ENCODE results near the gene LCN2.
"Not testable (repeated sequence)": the region's sequence is repeated elsewhere in the genome, so short reads cannot be mapped to it uniquely, and the experiment has no call there.

The LCN2 gene

DNA sequence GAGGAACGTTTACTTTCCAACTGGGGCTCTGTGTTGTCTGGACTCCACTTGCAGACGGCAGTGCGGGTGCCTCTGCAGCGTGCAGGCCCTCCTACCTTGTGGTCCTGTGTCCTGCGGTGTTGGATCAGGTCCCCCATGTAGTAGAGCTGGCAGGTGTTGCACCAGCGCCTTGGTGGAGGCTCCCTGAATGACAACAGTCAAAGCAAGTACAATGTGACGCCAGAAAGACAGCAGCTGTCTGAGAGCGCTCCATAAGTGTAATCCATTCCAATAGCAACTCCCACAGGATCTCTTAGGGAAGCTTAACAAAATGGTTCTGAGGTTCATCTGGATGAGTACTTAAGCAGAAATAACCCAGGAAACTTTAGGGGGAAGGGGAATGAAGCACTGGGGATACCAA, 20.7 kb downstream of the LCN2 start:
- DNase-seq = no peak

DNA sequence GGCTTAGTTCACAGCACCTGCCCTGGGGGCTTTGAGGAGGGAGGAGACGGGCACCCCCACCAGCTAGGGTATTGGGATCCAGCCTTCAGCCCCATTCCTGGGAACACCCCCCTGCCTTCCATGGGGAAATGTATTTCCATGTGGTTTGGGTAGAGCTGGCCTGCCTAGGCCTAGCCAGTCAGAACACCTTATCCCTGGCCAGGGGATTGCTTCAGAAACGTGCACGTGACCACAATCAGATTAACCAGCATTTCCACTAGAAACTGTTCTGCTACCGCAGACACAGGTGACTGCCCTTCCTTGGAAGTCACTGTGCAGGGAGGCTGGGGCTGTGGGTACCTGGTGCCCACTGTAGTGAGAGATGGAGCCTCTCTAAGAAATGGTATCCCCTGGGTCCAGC, 24.8 kb downstream of the LCN2 start:
- no peak for DNase-seq

DNA sequence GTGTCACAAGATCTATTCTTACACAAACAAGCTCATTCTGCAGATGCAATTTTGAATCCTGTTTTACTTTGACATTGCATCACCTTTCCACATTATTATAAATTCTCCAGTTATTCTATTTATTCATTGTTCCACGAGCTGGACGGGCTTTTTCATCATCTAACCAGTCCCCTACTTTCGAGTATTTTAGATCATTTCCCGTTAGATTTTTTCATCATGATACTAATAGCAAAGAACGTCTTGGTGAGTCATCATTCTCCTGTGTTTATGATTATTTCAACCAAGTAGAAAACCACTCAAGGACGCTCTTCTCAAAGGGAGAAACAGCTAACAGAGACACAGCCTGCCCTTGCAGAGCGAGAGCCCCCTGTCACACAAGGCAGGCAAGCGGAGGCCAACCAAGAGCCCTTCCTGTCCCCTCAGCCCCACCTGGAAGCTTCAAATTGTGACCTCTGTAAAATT, 25.9 kb downstream of the LCN2 start:
- DNase-seq = no peak

DNA sequence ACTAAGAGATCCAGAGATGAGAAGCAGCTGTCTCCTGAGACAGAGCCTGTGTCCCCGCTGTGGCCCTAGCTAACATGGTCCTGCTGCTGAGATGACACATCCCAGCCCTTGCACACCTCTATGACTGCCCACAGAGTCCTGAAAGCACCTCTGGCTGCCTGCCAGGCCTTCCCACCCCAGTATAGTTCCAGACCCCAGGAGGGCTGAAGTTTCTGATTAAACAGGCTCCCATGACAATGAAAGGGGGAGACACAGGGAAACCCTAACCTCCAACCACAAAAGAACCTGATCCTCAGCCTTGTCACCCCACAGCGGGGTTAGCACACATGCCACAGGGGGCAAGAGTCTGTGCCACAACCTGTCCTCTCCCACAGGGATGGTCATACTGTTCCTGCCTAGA, 26.5 kb downstream of the LCN2 start:
- no peak for DNase-seq

DNA sequence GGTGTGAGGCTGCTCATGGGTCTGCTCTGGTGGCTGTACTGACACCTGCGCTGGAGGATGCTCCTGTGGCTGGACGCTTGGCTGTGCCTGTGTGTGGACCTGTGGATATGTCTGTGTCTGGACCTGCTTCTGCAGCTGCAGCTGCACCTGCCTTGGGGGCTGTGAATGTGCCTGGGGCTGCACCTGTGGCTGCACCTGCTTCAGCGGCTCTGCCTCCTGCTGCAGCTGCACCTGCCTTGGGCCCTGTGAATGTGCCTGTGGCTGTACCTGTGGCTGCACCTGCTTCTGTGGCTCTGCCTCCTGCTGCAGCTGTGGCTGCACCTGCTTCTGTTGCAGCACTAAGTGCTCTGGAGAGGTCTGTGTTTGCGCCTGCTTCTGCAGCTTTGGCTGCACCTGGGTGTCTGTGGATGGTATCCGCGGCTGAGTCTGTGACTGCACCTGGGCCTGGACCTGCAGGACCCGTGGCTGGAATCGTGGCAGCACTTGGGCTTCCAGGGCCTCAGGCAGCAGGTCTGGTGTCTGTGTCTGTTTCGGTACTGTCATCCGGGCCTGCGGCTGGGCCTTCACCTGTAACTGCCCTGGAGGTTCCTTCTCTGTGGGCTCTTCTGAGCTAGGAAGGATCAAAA, 29.7 kb downstream of the LCN2 start:
- DNase-seq = no peak

DNA sequence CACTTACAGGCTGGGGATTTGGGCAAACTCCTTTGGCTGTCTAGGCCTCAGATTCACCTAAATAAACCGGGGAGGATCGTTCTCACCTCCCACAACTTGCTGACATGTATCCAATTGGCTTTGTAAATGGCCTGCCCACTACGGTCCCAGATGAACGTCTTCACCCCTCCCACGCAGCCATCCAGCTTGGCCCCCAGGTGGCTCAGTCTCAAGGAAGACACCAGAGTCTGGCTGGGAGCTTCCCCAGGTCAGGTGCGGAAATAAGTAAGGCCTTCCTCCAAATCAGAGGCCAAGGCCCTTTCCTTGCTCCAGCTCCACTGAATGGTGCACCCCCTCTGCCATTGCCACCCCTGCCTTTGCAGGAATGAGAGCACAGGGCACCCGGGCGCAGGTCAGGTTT, 30.7 kb downstream of the LCN2 start:
- no peak for DNase-seq

DNA sequence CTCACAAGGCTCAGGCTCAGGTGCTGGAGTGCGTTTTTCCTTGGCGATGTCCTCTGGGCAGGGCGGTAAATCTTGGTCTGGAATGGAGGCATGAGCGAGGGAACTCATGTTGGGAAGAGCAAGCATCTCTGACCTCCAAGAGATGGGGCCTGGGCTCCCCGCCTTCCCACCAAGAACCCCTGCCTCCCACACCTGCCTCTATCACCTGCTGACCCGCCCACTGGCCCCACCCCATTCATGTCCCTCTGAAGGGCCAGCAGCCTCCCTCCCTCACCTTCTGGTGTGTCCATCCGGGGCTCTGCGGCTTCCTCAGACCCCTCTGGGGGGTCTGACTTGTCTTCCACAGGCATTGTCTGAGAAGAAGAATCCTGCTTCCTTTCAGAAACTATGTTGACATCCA, 31.2 kb downstream of the LCN2 start:
- no peak for DNase-seq

DNA sequence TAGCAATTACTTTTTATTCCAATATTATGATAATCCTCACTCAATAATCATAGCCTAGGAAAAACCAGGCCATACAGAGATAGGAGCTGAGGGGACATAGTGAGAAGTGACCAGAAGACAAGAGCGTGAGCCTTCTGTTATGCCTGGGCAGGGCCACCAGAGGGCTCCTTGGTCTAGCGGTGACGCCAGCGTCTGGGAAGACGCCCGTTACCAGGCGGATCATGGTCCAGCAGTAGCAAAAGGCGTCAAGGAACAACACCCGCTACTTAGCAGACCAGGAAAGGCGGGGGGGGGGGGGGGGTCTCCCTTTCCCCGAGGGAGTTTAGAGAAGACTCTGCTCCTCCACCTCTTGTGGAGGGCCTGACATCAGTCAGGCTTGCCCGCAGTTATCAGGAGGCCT, 32.2 kb downstream of the LCN2 start:
- not testable (repeated sequence) for DNase-seq

DNA sequence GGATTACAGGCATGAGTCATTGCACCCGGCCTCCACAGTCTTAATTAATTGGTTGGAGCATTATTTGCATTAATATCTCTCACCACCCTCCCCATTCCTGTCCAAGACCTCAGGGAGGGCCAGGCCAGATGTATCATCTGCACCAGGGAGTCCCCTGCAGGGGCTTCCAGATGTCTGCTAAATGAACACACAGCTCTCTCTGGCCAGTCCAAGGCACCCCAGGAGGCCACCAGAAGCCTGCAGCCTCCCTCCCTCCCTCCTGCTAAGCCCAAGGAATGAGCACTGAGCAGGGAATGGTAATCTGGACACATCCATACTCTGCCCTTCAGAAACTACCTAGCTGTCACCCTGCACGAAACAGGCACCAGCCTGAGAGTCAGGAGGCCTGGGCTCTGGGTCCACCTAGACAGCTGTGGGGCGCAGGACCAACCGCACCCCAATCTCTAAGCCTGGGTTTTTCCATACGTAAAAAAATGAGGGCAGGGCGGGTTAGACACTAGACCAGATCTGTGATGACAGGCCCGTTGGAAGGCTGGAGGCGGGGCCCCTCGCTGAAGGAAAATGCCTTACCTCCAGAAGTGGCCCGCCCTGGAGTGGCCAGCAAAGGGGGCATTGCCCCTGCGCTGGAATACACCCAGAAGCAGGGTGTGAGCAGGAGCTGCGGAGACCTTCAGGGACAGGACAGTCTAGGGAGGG, 33.8 kb downstream of the LCN2 start:
- no peak for DNase-seq

DNA sequence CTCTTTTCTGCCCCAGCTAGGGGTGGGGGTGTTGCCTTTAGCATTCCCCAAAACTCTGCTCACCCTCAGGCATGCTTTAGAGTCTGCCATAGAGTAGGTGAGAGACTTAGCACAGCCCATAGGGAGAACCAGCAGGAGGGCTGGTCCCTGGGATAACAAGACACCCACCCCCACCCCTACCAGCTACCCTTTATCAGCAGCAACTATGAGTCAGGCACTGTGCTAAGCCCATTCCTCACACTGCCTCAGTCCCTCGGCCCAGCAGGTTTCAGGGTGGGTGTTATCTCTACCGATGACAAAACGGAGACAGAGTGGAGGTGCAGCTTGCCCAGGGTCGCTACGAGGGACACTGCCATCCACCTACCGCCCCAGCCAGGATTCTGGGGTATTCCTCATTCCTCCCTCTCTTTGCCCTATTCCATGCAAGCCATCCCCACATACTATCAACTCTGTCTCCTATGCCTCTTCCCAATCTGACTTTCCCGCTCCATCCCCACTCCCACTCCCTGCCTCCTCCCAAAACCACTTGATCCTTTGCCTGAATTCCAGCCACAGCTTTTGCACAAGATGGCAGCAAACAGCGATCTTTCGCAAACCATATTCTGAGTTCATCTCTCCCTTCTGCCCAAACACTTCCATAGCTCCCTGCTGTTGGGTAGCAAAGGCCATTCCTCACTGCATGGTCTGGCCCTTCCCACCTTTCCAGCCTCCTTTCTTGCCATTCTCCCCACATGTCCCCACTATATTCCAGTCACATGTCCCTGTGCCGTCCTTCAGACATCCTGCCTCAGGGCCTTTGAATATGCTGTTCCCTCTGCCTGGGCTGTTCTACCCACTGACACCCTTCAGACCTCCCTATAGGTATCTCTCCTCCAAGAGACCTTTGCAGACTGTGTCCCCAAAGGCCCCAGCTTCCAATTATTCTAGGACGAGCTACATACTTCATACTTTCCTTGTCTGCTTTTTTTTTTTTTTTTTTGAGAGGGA, 37.0 kb downstream of the LCN2 start:
- no peak for DNase-seq

DNA sequence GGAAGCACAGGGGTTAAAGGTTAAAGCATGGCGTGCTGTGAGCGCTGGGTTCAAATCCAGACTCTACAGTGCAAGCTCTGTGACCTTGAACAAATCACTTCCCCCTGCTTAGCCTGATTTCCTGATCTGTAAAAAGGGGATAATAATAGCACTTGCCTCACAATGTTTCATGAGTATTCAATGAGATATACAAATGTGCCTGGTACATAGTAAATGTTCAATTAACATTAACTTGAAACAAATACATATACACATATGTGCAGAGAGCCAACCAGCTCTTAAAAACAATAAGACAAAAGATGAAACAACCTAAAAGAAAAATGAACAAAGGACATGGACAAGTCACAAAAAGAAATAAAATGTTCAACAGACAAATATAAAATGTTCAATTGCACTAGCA, 38.1 kb downstream of the LCN2 start:
- no peak for DNase-seq

DNA sequence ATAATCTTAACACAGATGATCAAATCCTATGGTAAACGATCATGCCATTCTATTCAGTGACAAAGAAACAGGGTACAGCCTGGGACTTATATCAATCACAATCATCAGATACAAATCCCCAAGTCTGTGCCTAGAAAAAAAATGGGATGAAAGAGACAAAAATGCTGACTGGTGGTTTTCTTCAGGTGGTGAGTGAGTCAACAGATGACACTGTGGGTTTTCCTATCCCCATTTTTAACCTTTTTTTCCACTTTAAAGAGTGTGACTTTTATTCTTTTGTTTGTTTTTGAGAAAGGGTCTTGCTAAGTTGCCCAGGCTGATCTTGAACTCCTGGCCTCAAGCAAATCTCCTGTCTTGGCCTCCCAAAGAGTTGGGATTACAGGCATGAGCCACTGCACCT, 39.0 kb downstream of the LCN2 start:
- DNase-seq = no peak

DNA sequence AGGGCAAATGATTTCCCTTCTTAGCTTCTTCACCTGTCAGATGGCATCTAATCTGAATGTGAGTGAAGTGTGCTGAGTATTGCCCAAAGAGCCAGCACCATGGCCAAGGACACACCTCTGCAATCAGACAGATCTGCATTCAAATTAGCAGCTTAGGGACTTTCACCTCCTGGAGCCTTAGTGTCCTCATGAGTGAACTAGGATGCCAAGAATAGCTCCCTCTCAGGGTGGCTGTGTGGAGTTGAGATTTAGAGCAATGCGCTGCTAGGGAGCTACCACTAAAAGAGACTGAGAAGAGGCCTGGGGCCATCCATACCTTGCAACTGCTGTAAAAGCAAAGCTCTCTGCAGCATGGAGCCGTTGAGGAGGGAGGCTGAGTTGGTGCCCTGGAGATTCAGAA, 40.8 kb downstream of the LCN2 start:
- DNase-seq = no peak

DNA sequence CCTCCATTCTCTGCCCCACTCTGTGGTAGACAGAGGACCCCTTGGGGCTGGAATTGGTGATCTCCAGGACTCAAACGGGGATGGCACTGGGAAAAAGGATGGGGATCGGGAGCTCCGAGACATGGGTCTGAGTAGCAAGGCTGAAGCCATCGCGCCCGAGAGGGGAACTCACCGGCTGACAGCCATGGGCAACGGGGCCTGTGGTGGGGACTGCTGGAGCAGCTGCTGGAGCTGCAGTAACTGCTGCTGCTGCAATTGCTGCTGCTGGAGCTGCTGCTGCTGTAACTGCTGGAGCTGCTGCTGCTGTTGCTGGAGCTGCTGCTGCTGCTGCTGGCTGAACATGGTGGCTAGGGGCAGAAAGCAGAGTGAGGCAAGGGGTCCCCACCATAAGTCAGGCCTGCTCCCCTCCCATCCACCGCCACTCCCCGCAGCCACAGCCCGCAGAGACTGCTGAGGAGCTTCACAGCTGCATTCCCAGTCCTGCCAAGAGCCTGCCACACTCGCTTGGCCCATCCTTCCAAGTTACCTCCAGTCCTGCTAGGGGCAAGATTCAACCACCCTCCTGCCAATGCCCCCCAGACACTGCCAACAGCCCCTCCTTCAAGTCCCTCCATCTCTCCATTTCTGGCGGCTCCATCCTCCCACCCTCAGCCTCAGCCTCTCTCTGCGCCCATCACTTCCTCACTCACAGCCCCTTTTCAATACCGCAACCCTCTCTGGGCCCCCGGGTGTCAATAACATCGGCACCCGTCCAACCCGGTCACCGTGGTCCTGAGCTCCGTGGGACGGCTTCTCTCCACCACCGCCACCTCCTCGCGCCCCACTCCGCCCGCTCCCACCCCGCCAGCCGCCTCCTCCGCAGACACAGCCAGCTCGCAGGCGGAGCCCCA, 41.5 kb downstream of the LCN2 start:
- DNase-seq = no peak

DNA sequence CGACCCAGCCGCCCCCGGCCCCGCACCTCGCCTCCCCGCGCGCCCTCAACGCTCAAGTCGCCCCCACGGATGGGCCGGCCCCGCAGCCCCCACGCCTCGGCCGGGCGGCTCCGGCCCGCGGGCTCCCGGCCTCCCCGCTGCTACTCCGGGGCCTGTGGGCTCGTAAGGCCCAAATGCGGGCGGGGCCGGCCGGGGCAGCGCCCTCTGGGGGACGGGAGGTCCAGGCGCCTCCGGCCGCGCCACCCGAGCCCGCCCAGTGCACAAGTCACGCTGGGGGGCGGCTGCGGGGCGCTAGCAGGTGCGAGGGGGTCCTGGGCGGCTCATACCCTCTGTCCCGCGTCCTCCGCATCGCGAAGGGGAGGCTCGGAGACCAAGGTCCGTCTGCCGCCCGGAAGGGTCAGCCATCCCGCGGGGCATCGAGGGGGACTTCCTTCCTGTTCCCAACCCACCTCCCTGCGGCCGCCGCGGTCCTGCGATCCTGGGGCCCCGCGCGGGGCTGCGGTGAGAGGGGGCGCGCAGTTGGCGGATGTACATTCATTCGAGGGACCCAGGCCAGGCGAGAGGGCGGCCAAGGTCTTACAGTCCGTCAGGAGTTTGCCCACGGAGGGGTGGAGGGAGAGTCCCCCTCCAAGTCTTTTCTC, 42.3 kb downstream of the LCN2 start, which contains the start of gene CIZ1:
Gene CIZ1 (minus strand): TSS at position 167 of the 641 bp plus-strand sequence. CDS start 715 bp downstream, outside the sequence.
- DNase-seq = no peak

DNA sequence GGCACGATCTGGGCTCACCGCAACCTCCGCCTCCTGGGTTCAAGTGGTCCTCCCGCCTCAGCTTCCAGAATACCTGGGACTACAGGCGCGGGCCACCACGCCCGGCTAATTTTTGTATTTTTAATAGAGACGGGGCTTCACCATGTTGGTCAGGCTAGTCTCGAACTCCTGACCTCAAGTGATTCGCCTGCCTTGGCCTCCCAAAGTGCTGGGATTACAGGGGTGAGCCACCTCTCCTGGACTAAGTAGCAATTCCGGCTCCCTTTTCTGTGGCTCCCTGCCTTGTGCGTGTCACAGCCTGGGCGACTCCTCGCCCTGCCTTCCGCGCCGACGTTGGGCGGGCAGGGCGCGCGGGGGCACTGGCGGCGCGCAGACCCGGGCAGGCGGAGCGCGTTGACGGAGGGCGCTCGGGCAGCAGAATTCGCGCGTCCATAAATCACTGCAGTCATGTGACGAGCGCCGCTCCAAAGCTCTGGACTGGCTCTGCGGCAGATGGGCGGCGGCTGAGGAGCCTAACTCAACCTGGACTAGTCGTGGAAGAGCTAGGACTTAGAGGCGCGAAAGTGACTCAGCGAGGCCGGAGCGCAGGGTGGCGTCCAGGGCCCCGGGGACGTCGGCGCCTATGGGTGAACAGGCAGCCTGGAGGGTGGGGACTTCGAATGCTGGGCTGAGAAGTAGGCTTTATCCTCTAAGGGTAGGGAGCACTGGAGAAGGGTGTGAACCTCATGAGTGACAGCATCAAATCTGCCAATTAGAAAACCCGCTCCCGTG, 43.5 kb downstream of the LCN2 start:
- DNase-seq = no peak

DNA sequence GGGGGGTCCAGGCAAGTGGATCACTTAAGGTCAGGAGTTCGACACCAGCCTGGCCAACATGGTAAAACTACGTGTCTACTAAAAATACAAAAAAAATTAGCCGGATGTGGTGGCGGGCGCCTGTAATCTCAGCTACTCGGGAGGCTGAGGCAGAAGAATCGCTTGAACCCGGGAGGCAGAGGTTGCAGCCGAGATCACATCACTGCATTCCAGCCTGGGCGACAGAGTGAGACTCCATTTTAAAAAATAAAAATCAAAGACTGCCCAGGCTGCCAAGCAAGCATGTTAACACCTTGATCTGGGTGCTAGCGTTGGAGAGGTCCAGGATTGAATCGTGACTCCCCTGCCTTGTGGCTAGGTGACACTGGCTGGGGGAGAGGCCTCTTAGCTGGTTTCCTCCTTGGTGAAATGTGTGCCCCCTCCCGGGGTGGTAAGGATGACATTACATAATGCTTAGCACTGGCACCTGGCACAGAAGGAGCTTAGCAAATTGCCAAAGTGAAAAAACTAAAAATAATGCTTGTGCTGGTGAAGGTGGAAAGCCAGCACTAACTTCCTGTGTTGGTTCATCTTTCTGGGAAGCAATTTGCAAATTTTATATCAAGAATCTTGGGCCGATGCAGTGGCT, 44.3 kb downstream of the LCN2 start:
- no peak for DNase-seq

DNA sequence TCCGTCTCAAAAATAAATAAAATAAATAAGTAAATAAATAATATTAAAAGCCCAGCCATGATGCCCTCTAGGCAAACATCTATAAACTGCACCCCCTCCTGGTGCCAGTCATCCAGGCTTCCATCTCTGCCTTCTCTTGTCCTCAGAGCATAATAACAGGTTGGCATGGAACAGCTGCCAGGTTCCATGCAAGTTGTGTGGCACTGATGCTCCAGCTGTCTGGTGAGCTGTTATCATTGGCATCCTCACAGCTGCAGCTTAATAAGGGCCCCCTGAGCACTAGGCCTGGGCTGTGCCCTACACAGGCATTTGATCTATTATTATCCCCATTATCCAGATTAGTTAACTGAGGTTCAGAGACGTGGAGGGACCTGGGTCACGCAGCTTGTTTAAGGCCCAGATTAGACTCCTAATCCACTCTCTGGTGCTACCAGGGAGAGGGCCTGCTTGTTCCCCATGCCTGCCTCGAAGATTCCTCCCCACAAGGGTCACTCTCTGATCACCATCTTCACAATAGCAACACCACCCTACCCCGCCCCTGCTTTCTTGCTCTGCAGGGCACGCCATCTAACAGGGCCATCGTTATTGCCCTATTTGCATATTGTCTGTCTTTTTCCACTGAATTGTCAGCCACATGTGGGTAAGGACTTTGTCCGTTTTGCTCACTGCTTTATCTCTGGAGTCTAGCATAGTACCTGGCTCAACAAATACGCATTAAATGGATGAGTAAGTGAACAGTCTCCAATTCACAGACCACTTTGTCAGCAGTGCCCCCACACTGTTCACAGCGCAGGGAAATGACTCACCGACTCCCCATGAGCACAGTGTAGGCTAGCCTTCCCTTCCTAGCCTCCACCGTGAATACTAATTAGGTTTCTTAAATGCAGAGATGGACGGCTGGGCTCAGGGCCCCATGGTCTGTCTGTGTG, 52.5 kb downstream of the LCN2 start:
- no peak for DNase-seq

DNA sequence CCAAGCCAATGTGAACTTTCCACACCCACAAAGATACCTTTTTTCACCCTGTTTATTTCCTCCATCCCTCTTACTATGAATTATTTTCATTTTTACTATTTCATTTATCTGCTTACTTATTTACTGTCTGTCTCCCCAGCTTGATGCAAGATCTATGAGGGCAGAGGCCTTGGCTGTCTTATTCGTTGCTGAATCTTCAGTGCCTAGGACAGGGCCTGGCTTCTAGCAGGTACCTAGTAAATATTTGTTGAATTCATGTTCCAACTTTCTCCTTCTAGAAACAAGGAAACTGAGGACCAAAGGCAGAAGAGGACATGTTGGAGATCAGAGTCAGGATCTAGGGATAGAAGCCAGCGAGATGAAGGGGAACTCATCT, 53.4 kb downstream of the LCN2 start:
- no peak for DNase-seq

Data from NCI-H1417 treated with DMSO at 0.1 percent for 48 hours (cell line).